Nephron (organoid): ENCODE data around the gene MMP10.

Experiments
- H3K27ac Mint-ChIP-seq, 3 experiments: 2 replicates each; pipeline ENCODE4 v1.8.0; 2020; ENCODE audit warnings: mixed read lengths in 3 of 3, mild to moderate bottlenecking in 2 of 3, moderate library complexity in 1 of 3
- H3K27me3 Mint-ChIP-seq: 2 replicates; pipeline ENCODE4 v1.8.0; 2021; ENCODE audit warnings: low read depth, mild to moderate bottlenecking, moderate library complexity, mixed read lengths
- H3K36me3 Mint-ChIP-seq: 2 replicates; pipeline ENCODE4 v1.8.0; 2020; ENCODE audit warnings: low read depth, mixed read lengths
- H3K4me1 Mint-ChIP-seq: 2 replicates; pipeline ENCODE4 v1.8.0; 2020; ENCODE audit warnings: mixed read lengths
- H3K4me3 Mint-ChIP-seq, 3 experiments: 2 replicates each; pipeline ENCODE4 v1.8.0; 2020; ENCODE audit warnings: mild to moderate bottlenecking in 3 of 3, mixed read lengths in 3 of 3, moderate library complexity in 2 of 3
- H3K9me3 Mint-ChIP-seq: 2 replicates; pipeline ENCODE4 v1.8.0; 2020; ENCODE audit warnings: mixed read lengths
- CTCF ChIP-seq, 3 experiments: fragments of 200-600 bp; sonication (generic); IDR thresholded peaks; one replicate each; pipeline ENCODE4 v1.5.0; 2021; ENCODE audit warnings: antibody characterized with exemption in 3 of 3; ENCODE audit not compliant: unreplicated experiment in 3 of 3

MMP10 gene

DNA sequence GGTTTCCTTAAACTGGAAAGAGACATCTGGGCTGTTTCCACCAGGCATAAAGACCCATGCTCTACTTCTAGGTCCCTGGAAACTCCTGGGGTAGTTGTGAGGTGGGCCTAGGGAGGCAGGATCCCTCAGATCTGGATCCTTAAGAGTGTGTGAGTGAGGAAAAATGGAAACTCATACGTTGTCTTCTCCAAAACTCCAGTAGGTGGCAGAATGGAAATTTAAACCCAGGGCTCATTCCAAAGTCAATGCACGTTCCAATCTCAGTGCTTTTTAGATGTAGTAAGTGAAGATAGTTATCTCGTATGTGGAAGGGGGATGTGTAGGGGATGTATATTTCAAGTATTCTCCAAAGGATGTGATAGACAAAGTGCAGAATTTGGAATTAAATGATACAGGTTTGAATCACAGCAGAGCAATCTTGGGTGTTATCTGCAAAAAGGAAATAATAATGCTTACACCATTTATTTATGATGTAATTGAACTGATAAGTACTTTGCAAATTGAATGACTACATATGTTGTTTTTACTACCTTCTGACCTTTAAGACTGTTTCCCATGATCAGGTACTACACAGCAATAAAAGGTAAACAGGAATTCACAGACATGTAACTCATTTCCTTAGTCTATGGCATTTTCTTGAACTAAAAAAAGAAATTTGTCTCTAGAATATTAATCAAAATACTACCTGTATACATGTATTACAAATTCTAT is 30.7 kb upstream of the MMP10 start:
- peaks cover 4% of the 10 kb centered on the region for H3K9me3 Mint-ChIP-seq
- no peaks in the 10 kb centered on the region for H3K4me1 Mint-ChIP-seq
- H3K4me3 Mint-ChIP-seq = no peak overlapping the region
- no peak overlapping the region for H3K27ac Mint-ChIP-seq
- peaks cover 7% of the 10 kb centered on the region for H3K27me3 Mint-ChIP-seq
- peak; percentile 43 to 53 (median 46) for TF ChIP-seq CTCF (IDR thresholded peaks at IDR 0.05; ENCODE audit: unreplicated experiment in 3 of 3)
- H3K36me3 Mint-ChIP-seq = no peaks in the 10 kb centered on the region

DNA sequence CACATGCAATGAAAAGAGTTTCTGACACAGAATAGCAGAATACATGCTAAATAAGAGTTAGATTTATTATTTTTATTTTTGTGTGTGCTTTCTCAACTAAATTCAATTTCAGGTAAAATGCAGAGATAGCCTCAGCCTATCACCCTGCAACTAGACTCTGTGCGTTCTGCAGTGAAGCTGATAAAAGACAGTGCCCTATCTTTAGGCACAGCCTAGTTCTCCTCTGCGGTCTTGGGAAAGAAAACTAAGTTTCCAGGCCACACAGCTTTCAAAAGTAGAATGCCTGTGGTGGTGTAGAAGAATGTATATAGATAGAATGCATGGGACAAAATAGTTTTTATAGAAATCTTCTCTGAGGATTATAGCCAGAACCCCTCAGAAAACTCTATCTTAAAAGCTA is 29.5 kb upstream of the MMP10 start:
- Mint-ChIP-seq H3K36me3 (no peaks in the 10 kb centered on the region), H3K4me3 (no peak overlapping the region), H3K27ac (no peak overlapping the region), H3K27me3 (peaks cover 7% of the 10 kb centered on the region), H3K9me3 (no peaks in the 10 kb centered on the region), H3K4me1 (no peaks in the 10 kb centered on the region)
- TF ChIP-seq CTCF (IDR thresholded peaks at IDR 0.05; ENCODE audit: unreplicated experiment in 3 of 3) = no peak

- H3K36me3 Mint-ChIP-seq = no peaks in the 10 kb centered on the region
- no peak overlapping the region for H3K27ac Mint-ChIP-seq
- no peak for TF ChIP-seq CTCF (IDR thresholded peaks at IDR 0.05; ENCODE audit: unreplicated experiment in 3 of 3)
- H3K9me3 Mint-ChIP-seq = no peaks in the 10 kb centered on the region
- no peak overlapping the region for H3K4me3 Mint-ChIP-seq
- H3K4me1 Mint-ChIP-seq = no peaks in the 10 kb centered on the region
- peaks cover 7% of the 10 kb centered on the region for H3K27me3 Mint-ChIP-seq
These were observed 27.5 kb upstream of the MMP10 start for GRCh38 chr11:102807921-102808320.

- no peak overlapping the region for H3K4me3 Mint-ChIP-seq
- no peak overlapping the region for H3K27ac Mint-ChIP-seq
- peaks cover 7% of the 10 kb centered on the region for H3K27me3 Mint-ChIP-seq
- H3K4me1 Mint-ChIP-seq = no peaks in the 10 kb centered on the region
- no peaks in the 10 kb centered on the region for H3K36me3 Mint-ChIP-seq
- TF ChIP-seq CTCF (IDR thresholded peaks at IDR 0.05; ENCODE audit: unreplicated experiment in 3 of 3) = no peak
- no peaks in the 10 kb centered on the region for H3K9me3 Mint-ChIP-seq
These were observed 25.9 kb upstream of the MMP10 start for GRCh38 chr11:102806296-102806695.

- Mint-ChIP-seq H3K27ac (no peak overlapping the region), H3K4me1 (peaks cover 8% of the 10 kb centered on the region), H3K36me3 (no peaks in the 10 kb centered on the region), H3K9me3 (no peaks in the 10 kb centered on the region), H3K27me3 (peaks cover 3% of the 10 kb centered on the region), H3K4me3 (no peak overlapping the region)
- no peak for TF ChIP-seq CTCF (IDR thresholded peaks at IDR 0.05; ENCODE audit: unreplicated experiment in 3 of 3)
These were observed 21.9 kb upstream of the MMP10 start for GRCh38 chr11:102802341-102802740.

DNA sequence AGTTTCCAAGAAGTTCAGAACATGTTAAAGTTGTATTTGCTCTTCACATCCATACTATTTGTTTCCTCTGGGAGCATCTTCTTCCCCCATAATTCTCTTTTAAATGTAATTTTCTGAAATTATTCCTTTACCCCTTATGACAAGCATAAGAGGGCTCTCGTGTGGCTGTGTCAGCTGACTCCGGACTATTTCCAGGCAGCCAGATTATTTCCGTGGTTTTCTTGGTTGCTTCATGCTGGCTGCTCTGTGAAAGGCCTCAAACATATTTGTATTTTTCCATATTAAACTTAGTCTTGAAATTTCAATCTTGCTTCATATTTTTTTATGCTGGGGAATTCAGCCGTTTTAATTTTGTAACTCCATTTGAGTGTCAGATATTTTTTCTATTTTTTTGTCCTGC is 20.3 kb upstream of the MMP10 start:
- Mint-ChIP-seq H3K4me3 (no peak overlapping the region), H3K9me3 (no peaks in the 10 kb centered on the region), H3K27me3 (peaks cover 7% of the 10 kb centered on the region), H3K27ac (no peak overlapping the region), H3K4me1 (peaks cover 8% of the 10 kb centered on the region), H3K36me3 (no peaks in the 10 kb centered on the region)
- no peak for TF ChIP-seq CTCF (IDR thresholded peaks at IDR 0.05; ENCODE audit: unreplicated experiment in 3 of 3)
